Loucy (cell line): ENCODE measurements around the gene DCAF10.

ENCODE experiments used
- H2AFZ ChIP-seq: fragments of 200-600 bp; sonication (generic); 2 replicates; pipeline ENCODE4 v1.6.0; 2016; ENCODE audit warnings: antibody characterized with exemption, mild to moderate bottlenecking, low read length, moderate library complexity
- H3F3A ChIP-seq: fragments of 200-600 bp; 2 replicates; pipeline ENCODE4 v1.6.0; 2016; ENCODE audit warnings: antibody characterized with exemption, low read depth, mild to moderate bottlenecking
- H3K27me3 ChIP-seq: fragments of 200-600 bp; sonication (generic); 2 replicates; pipeline ENCODE4 v1.6.1; 2014; ENCODE audit warnings: low read length, mild to moderate bottlenecking; ENCODE audit not compliant: insufficient read depth, poor library complexity, severe bottlenecking
- H3K36me3 ChIP-seq: fragments of 200-600 bp; sonication (generic); 2 replicates; pipeline ENCODE4 v1.6.1; 2016; ENCODE audit warnings: low read length; ENCODE audit not compliant: insufficient read depth
- H3K4me1 ChIP-seq: fragments of 200-600 bp; sonication (generic); 2 replicates; pipeline ENCODE4 v1.5.1; 2014; ENCODE audit warnings: low read length, mild to moderate bottlenecking; ENCODE audit not compliant: insufficient read depth, poor library complexity, severe bottlenecking
- H3K4me2 ChIP-seq: fragments of 200-600 bp; sonication (generic); 2 replicates; pipeline ENCODE4 v1.6.0; 2014; ENCODE audit warnings: antibody characterized with exemption, low read length, low read depth, mild to moderate bottlenecking; ENCODE audit not compliant: poor library complexity, severe bottlenecking
- H3K4me3 ChIP-seq: fragments of 200-600 bp; sonication (generic); 2 replicates; pipeline ENCODE4 v1.5.1; 2014; ENCODE audit warnings: low read length, mild to moderate bottlenecking, mixed read lengths; ENCODE audit not compliant: poor library complexity, severe bottlenecking
- H3K79me2 ChIP-seq: fragments of 200-600 bp; sonication (generic); 2 replicates; pipeline ENCODE4 v1.6.1; 2014; ENCODE audit warnings: low read length; ENCODE audit not compliant: insufficient read depth
- H3K9ac ChIP-seq: fragments of 200-600 bp; sonication (generic); 2 replicates; pipeline ENCODE4 v1.6.0; 2014; ENCODE audit warnings: mild to moderate bottlenecking, low read depth, low read length, moderate library complexity; ENCODE audit not compliant: poor library complexity, severe bottlenecking
- H3K9me2 ChIP-seq: fragments of 200-600 bp; sonication (generic); replicated peaks from 2 replicates; pipeline ENCODE4 v1.6.1; 2016; ENCODE audit warnings: low read depth, low read length, mixed read lengths
- H3K9me3 ChIP-seq: fragments of 200-600 bp; sonication (generic); 2 replicates; pipeline ENCODE4 v1.6.1; 2014; ENCODE audit warnings: mild to moderate bottlenecking, antibody characterized with exemption, low read length, low read depth; ENCODE audit not compliant: insufficient read depth
- H4K20me1 ChIP-seq: fragments of 200-600 bp; sonication (generic); 2 replicates; pipeline ENCODE4 v1.6.0; 2014; ENCODE audit warnings: antibody characterized with exemption, low read length, mild to moderate bottlenecking; ENCODE audit not compliant: insufficient read depth, poor library complexity, severe bottlenecking
- EZH2phosphoT487 ChIP-seq: fragments of 200-600 bp; IDR thresholded peaks from 2 replicates; pipeline ENCODE4 v1.6.1; 2018; ENCODE audit warnings: antibody characterized with exemption, mild to moderate bottlenecking, moderate library complexity, borderline replicate concordance
- TF ChIP-seq, protein P1 (sequence below): fragments of 200-600 bp; sonication (generic); conservative IDR thresholded peaks from 2 replicates; pipeline ENCODE4 v1.5.1; 2014; ENCODE audit warnings: mild to moderate bottlenecking, antibody characterized with exemption, low read length

Gene DCAF10

DNA sequence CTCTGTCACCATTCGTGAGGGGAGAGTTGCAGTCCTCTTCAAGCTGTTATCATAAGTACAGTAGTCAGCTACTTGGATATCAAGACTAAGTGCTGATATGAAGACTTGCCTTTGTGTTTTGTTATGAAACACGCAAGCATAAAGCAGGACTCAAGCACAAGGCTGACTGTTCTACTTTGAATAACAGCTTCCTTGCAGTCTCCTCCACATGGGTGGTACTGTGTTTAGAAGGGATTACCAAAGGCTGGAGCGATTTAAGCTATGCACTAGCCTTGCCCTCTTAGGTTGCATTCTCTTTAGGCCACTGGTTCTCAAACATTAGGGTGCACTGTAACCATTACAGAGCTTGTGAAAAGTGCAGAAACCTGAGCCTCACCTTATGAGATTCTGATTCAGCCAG is 61.9 kb downstream of the DCAF10 start:
- TF ChIP-seq EZH2phosphoT487 = no peak
- TF ChIP-seq, protein P1, sequence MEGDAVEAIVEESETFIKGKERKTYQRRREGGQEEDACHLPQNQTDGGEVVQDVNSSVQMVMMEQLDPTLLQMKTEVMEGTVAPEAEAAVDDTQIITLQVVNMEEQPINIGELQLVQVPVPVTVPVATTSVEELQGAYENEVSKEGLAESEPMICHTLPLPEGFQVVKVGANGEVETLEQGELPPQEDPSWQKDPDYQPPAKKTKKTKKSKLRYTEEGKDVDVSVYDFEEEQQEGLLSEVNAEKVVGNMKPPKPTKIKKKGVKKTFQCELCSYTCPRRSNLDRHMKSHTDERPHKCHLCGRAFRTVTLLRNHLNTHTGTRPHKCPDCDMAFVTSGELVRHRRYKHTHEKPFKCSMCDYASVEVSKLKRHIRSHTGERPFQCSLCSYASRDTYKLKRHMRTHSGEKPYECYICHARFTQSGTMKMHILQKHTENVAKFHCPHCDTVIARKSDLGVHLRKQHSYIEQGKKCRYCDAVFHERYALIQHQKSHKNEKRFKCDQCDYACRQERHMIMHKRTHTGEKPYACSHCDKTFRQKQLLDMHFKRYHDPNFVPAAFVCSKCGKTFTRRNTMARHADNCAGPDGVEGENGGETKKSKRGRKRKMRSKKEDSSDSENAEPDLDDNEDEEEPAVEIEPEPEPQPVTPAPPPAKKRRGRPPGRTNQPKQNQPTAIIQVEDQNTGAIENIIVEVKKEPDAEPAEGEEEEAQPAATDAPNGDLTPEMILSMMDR = no peak
- Histone ChIP-seq H3K27me3 (no peaks in the 10 kb centered on the region), H3K9me2 (no peaks in the 10 kb centered on the region), H3K4me1 (no peaks in the 10 kb centered on the region), H3K9me3 (no peaks in the 10 kb centered on the region), H3F3A (no peaks in the 10 kb centered on the region), H3K9ac (no peak overlapping the region), H3K79me2 (no peaks in the 10 kb centered on the region), H2AFZ (no peak overlapping the region), H3K4me3 (no peak overlapping the region), H3K4me2 (no peak overlapping the region), H3K36me3 (peaks cover 25% of the 10 kb centered on the region; the same call in 1 of the 2 replicates), H4K20me1 (no peaks in the 10 kb centered on the region)

DNA sequence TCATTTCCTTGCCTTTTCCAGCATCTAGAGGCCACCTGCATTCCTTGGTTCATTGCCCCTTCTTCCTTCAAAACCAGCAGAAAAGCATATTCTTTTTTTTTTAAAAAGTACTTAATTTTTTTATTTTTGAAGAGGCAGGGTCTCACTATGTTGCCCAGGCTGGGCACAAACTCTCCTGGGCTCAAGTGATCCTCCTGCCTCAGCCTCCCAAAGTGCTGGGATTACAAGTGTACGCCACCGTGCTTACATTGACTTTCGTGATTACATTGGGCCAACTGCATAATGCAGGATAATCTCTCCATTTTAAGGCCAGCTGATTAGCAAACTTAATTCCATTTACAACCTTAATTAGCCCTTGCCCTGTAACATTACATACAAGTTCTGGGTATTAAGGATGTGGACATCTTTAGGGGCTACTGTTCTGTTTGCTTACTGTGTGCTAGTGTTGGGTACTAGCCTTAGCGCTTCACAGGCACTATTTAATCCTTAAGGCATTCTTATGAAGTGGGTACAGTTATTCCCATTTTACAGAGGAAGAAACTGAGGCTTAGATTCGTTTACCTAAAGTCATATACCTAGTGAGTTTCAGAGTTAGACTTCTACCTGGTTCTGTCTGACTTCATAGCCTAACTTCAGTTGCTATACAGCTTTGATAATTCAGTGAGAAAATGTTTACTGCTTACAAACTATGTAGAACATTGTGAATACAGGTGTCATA is 69.6 kb downstream of the DCAF10 start:
- H3K4me1 ChIP-seq = no peaks in the 10 kb centered on the region
- H3K9me3 ChIP-seq = no peaks in the 10 kb centered on the region
- H3K9me2 ChIP-seq = no peaks in the 10 kb centered on the region
- no peaks in the 10 kb centered on the region for H3K36me3 ChIP-seq
- H4K20me1 ChIP-seq = no peaks in the 10 kb centered on the region
- H2AFZ ChIP-seq = no peak overlapping the region
- TF ChIP-seq EZH2phosphoT487 = no peak
- TF ChIP-seq, protein P1 = no peak
- H3K4me3 ChIP-seq = no peak overlapping the region
- H3K27me3 ChIP-seq = no peaks in the 10 kb centered on the region
- H3F3A ChIP-seq = no peaks in the 10 kb centered on the region
- H3K79me2 ChIP-seq = no peaks in the 10 kb centered on the region
- no peak overlapping the region for H3K9ac ChIP-seq
- H3K4me2 ChIP-seq = no peak overlapping the region

DNA sequence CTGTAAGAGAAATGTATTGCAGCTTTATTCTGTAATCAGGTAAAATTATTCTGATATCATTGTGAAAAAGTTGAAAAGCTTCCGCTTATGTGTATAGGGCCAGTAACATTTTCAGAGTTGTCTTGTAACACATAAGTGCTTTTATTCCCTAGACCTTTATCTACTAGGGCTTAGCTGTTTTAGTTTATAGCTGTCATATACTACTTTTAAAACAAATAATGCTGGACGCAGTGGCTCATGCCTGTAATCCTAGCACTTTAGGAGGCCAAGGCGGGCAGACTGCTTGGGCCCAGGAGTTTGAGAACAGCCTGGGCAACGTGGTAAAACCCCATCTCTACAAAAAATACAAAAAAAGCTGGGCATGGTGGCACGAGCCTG is 70.2 kb downstream of the DCAF10 start:
- Histone ChIP-seq H3K9me3 (no peaks in the 10 kb centered on the region), H3K27me3 (no peaks in the 10 kb centered on the region), H4K20me1 (no peaks in the 10 kb centered on the region), H3K4me1 (no peaks in the 10 kb centered on the region), H3K4me3 (no peak overlapping the region), H3F3A (no peaks in the 10 kb centered on the region), H2AFZ (no peak overlapping the region), H3K9me2 (no peaks in the 10 kb centered on the region), H3K79me2 (no peaks in the 10 kb centered on the region), H3K36me3 (no peaks in the 10 kb centered on the region), H3K9ac (no peak overlapping the region), H3K4me2 (no peak overlapping the region)
- TF ChIP-seq, protein P1 = no peak
- TF ChIP-seq EZH2phosphoT487 = no peak
